Epithelial cell of proximal tubule (primary cell): Measurements from ENCODE around the gene LGALS1. TPM values are rescaled to one million over a fixed set of nuclear protein-coding genes. Genes with fewer than 3 reads are reported as not detected.
"Not testable (repeated sequence)": the region's sequence is repeated elsewhere in the genome, so short reads cannot be mapped to it uniquely, and the experiment has no call there.

ENCODE experiments used
- DNase-seq: peaks from one replicate; pipeline ENCODE4 v3.0.0-alpha.2; 2011; ENCODE audit warnings: low read depth
- H3K4me3 ChIP-seq: 2 replicates; pipeline ENCODE4 v1.5.1; 2011; ENCODE audit warnings: low read depth, mild to moderate bottlenecking, low read length
- total RNA-seq: library from RNA; depleted of rRNA; stranded (reverse); fragments of >200 nt; gene quantifications from 2 replicates; pipeline ENCODE4 v1.2.3, GENCODE V29; 2015
- TF ChIP-seq, protein P1 (sequence below): conservative IDR thresholded peaks from 2 replicates; pipeline ENCODE4 v1.5.1; 2012; ENCODE audit warnings: low read depth, mild to moderate bottlenecking, low read length

LGALS1 gene
- total RNA-seq, 1 donor from 2014 or later = 1,833 TPM

- no peak overlapping the region for H3K4me3 ChIP-seq
- TF ChIP-seq, protein P1, sequence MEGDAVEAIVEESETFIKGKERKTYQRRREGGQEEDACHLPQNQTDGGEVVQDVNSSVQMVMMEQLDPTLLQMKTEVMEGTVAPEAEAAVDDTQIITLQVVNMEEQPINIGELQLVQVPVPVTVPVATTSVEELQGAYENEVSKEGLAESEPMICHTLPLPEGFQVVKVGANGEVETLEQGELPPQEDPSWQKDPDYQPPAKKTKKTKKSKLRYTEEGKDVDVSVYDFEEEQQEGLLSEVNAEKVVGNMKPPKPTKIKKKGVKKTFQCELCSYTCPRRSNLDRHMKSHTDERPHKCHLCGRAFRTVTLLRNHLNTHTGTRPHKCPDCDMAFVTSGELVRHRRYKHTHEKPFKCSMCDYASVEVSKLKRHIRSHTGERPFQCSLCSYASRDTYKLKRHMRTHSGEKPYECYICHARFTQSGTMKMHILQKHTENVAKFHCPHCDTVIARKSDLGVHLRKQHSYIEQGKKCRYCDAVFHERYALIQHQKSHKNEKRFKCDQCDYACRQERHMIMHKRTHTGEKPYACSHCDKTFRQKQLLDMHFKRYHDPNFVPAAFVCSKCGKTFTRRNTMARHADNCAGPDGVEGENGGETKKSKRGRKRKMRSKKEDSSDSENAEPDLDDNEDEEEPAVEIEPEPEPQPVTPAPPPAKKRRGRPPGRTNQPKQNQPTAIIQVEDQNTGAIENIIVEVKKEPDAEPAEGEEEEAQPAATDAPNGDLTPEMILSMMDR = no peak
- no peak for DNase-seq
These were observed 15.6 kb downstream of the LGALS1 start for GRCh38 chr22:37690901-37691504.

DNA sequence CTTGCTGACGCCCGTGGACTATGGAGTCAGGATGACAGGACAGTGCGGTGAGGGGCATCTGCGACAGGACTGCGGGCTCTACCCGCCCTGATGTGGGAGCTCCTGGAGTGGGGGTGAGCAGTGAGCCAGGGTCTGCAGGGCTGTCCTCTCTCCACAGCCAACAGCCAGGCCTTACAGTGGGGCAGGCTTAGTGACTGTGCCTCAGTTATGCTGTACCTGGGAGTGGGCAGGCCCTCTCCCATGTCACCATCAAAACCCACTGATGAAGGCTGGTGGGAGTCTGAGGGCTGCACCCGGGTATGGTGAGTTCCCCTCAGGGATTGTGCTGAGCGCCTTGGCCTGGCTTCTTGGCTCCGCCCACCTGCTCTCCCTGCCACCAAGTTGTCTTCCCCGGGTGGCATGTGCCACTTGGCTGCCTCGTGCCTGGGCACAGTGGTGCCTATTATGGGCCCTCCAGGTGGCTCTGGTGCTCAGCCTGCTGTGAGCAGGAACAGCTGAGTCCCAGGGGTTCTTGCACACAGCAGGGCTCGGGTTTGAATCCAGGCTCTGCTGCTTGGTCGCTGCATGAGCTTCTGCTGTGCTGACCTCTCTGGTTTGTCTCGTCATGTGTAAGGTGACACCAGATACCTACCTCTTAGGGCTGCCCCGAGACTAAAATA, 17.3 kb downstream of the LGALS1 start:
- no peak overlapping the region for H3K4me3 ChIP-seq
- TF ChIP-seq, protein P1 = no peak
- DNase-seq = no peak

DNA sequence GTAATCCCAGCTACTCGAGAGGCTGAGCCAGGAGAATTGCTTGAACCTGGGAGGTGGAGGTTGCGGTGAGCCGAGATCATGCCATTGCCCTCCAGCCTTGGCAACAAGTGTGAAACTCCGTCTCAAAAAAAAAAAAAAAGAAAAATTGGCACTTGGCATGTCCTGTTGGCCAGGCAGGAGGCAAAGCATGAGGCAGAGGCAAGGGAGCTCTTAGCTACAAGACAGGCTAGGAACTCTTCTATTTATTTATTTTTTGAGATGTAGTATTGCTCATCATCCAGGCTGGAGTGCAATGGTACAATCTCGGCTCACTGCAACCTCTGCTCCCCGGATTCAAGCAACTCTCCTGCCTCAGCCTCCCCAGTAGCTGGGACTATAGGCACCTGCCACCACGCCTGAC, 18.7 kb downstream of the LGALS1 start:
- not testable (repeated sequence) for DNase-seq, H3K4me3 ChIP-seq

- DNase-seq = not testable (repeated sequence)
- peak overlapping the region; percentile 40 for H3K4me3 ChIP-seq
These were observed 20.8 kb downstream of the LGALS1 start for GRCh38 chr22:37696260-37696656.

DNA sequence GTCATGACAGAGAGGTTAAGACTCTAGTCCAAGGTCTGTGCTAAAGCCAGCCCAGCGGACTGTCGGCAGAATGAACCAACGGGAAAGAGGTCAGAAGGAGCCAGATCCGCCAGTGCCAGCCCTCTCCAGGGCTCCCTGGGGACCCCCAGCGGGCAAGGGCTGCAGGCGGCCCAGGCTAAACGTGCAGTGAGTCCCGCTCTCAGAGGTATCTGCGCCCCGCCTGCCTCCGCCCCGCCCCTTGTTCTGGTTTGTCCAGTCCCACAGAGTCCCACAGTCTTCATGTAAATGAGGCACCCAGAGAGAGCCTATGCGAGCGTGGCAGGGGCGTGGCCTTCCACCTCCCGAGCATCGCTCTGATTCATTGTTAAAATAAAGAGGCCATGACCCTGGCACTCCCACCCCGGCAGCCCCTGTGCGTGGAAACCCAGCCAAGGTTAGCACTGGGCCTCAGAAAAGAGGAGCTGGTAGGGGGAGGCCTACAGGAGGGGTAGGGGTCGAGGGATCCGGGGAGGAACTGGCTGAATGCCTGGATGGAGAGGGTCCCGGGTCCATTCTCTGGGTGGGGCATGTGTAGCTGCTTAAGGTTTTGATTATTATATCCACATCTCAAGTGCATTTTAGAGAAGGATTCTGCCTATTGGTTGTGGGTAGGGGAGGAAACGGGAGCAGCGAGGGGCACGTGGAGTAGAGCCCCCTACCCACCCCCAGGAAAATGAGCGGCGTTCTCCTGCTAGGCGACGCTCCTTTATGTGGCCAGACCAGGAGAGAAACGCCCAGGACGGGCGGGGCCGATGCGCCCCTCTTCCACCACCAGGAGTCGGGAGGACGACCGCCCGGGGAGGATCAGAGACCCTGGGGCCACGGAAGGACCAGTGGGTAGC, 21.5 kb downstream of the LGALS1 start, which contains the start of gene TRIOBP:
TSS of gene TRIOBP (plus strand) at position 392 of the 881 bp plus-strand sequence. CDS start 4,318 bp downstream, outside the sequence.
- peak within 1 kb of the TSS; percentile 40 for H3K4me3 ChIP-seq
- no peak for DNase-seq
- TF ChIP-seq, protein P1 = peak; percentile 54

GRCh38 chr22:37697538-37697835, 22.1 kb downstream of the LGALS1 start:
- H3K4me3 ChIP-seq = peak overlapping the region; percentile 40
- TF ChIP-seq, protein P1 = no peak
- no peak for DNase-seq

DNA sequence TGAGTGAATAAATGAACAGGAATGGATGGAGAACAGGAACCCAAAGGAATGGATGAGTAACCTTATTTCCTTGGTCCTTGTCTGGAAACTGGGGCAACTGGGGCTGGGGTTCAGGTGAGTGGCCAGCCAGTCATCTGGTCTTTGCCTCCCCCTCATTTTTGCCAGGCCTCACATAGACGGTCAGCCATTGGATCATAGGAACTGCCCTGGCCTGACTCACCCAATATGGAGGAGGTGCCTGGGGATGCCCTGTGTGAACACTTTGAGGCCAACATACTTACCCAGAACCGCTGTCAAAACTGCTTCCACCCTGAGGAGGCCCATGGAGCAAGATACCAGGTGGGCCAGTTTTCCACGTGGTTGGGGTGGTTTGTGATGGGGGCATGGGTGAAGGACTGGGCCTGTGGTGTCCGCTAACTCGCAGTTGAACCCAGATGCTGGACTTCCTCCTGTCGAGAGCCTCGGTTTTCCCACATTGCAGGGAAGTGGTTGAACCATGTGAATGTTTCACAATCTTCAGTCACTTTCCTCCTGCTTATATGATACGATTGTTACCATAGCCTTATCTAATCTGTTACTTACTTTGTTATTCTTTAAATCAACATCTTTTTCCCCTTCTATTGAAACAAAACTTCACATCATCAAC, 25.8 kb downstream of the LGALS1 start:
- TF ChIP-seq, protein P1 = no peak
- no peak overlapping the region for H3K4me3 ChIP-seq
- no peak for DNase-seq
